AG04450 (cell line): ENCODE measurements around the gene SYTL4. TPM values are rescaled to one million over a fixed set of nuclear protein-coding genes. Genes with fewer than 3 reads are reported as not detected.

ENCODE experiments used
- CTCF ChIA-PET: fragments of 300-600, 350-600 bp; formaldehyde crosslinking; extraction: SDS; loops from one replicate; lab custom pipeline; 2022; ENCODE audit warnings: antibody characterized with exemption, inconsistent platforms; lab: Charles Lee
- POLR2A ChIA-PET: fragments of 350-600 bp; formaldehyde crosslinking; extraction: SDS; loops from one replicate; lab custom pipeline; 2021; ENCODE audit warnings: antibody characterized with exemption, inconsistent platforms; lab: Yijun Ruan, JAX
- DNase-seq: peaks from one replicate; pipeline ENCODE4 v3.0.0-alpha.2; 2011; ENCODE audit warnings: low read depth, low spot score
- H3K27ac ChIP-seq: one replicate; pipeline ENCODE4 v1.5.1; 2012; ENCODE audit warnings: low read depth, low read length, control low read depth
- H3K27me3 ChIP-seq: one replicate; pipeline ENCODE4 v1.6.0; 2012; ENCODE audit warnings: low read length; ENCODE audit not compliant: control insufficient read depth, insufficient read depth
- H3K4me3 ChIP-seq: 2 replicates; pipeline ENCODE4 v1.5.1; 2011; ENCODE audit warnings: mild to moderate bottlenecking, low read depth, low read length, control low read depth
- H3K9me3 ChIP-seq: 2 replicates; pipeline ENCODE4 v1.5.1; 2012; ENCODE audit warnings: low read length; ENCODE audit not compliant: control insufficient read depth, insufficient read depth
- polyA plus RNA-seq: library from polyadenylated mRNA; depleted of rRNA; stranded (reverse); fragments of >200 nt; gene quantifications from 2 replicates; pipeline ENCODE4 v1.2.3, GENCODE V29; 2011; rRNA removed
- TF ChIP-seq, protein P1 (sequence below): IDR thresholded peaks from 2 replicates; pipeline ENCODE4 v1.5.1; 2011; ENCODE audit warnings: low read depth, low read length, control low read depth, inconsistent platforms

SYTL4 gene
- polyA plus RNA-seq, 1 experiment: 5.3 TPM

DNA sequence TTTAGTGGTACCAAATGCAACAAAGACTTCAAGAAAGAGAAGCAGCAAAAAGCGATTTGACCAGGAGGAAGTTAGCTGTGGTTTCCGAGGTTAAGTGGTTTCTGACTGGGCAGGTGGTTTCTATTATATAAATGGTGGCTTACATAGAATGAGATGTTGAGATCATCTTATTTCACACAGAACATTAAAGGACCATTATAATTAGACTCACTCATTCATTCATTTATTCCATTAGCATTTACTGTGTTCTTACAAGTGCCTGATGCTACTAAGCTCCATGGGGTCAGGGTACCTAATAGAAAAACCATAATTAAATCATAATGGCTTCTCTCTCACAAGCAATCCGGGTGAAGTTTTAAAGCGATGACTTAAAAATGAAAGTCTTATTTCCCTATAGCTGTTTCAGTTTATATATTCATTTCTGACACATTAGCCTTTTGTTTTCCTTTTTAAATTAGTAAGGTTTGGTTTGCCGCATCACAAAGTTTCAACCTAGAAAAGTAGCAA is 105.9 kb downstream of the SYTL4 start:
- H3K9me3 ChIP-seq: no peaks in the 10 kb centered on the region
- no peak overlapping the region for H3K4me3 ChIP-seq
- no peaks in the 10 kb centered on the region for H3K27me3 ChIP-seq
- CTCF ChIA-PET: interaction anchor here (0.7 to 2.0 kb wide), 3 partner anchors 11 to 60 kb away, joined by 3 to 11 read pairs (median 4); no protein-coding TSS in a partner anchor
- H3K27ac ChIP-seq: no peak overlapping the region
- POLR2A ChIA-PET: no interaction called here
- DNase-seq: no peak
- TF ChIP-seq, protein P1, sequence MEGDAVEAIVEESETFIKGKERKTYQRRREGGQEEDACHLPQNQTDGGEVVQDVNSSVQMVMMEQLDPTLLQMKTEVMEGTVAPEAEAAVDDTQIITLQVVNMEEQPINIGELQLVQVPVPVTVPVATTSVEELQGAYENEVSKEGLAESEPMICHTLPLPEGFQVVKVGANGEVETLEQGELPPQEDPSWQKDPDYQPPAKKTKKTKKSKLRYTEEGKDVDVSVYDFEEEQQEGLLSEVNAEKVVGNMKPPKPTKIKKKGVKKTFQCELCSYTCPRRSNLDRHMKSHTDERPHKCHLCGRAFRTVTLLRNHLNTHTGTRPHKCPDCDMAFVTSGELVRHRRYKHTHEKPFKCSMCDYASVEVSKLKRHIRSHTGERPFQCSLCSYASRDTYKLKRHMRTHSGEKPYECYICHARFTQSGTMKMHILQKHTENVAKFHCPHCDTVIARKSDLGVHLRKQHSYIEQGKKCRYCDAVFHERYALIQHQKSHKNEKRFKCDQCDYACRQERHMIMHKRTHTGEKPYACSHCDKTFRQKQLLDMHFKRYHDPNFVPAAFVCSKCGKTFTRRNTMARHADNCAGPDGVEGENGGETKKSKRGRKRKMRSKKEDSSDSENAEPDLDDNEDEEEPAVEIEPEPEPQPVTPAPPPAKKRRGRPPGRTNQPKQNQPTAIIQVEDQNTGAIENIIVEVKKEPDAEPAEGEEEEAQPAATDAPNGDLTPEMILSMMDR: no peak

Other genes starting within 250 kb of the SYTL4 start
- not detected in 2 replicates for gene TNMD, start 147.2 kb downstream of the SYTL4 start, polyA plus RNA-seq
- 38.4 and 49.1 TPM in 2 replicates for gene TSPAN6, start 95.3 kb downstream of the SYTL4 start, polyA plus RNA-seq
- gene SRPX2, start 87.9 kb downstream of the SYTL4 start, polyA plus RNA-seq: 87.1 and 92.9 TPM in 2 replicates
- gene CSTF2, start 88.3 kb upstream of the SYTL4 start, polyA plus RNA-seq: 22.0 and 22.3 TPM in 2 replicates
- not detected in 2 replicates for gene NOX1, start 142.2 kb upstream of the SYTL4 start, polyA plus RNA-seq
- gene XKRX, start 196.8 kb upstream of the SYTL4 start, polyA plus RNA-seq: 0.36 and 0.46 TPM in 2 replicates
- 0.09 and 0.24 TPM in 2 replicates for gene ARL13A, start 237.6 kb upstream of the SYTL4 start, polyA plus RNA-seq